HepG2 (cell line): ENCODE data around the gene ZNF234. TPM values are rescaled to one million over a fixed set of nuclear protein-coding genes. Genes with fewer than 3 reads are reported as not detected.

Experiments used
- BRF2 ChIP-seq: sonication (generic); formaldehyde crosslinking; IDR thresholded peaks from 2 replicates; pipeline ENCODE4 v1.8.1; 2022; ENCODE audit warnings: mild to moderate bottlenecking, missing genetic modification reagents
- ESRRA ChIP-seq: sonication (generic); formaldehyde crosslinking; IDR thresholded peaks from 2 replicates; pipeline ENCODE4 v1.5.1; 2020; ENCODE audit warnings: mild to moderate bottlenecking, low read depth, missing genetic modification reagents
- FOXC1 ChIP-seq: sonication (generic); formaldehyde crosslinking; IDR thresholded peaks from 2 replicates; pipeline ENCODE4 v1.8.0; 2022; ENCODE audit warnings: mild to moderate bottlenecking, missing genetic modification reagents, borderline replicate concordance
- GLMP ChIP-seq: sonication (generic); formaldehyde crosslinking; IDR thresholded peaks from 2 replicates; pipeline ENCODE4 v1.9.0; 2021; ENCODE audit warnings: missing genetic modification reagents, mild to moderate bottlenecking, borderline replicate concordance
- KDM4B ChIP-seq: sonication (generic); formaldehyde crosslinking; IDR thresholded peaks from 2 replicates; pipeline ENCODE4 v1.4.0; 2020; ENCODE audit warnings: missing genetic modification reagents
- RNF219 ChIP-seq: sonication (generic); formaldehyde crosslinking; IDR thresholded peaks from 2 replicates; pipeline ENCODE4 v1.5.0; 2020; ENCODE audit warnings: mild to moderate bottlenecking, missing genetic modification reagents
- SATB2 ChIP-seq: sonication (generic); formaldehyde crosslinking; IDR thresholded peaks from 2 replicates; pipeline ENCODE4 v1.5.0; 2020; ENCODE audit warnings: missing genetic modification reagents
- SNAPC2 ChIP-seq: sonication (generic); formaldehyde crosslinking; IDR thresholded peaks from 2 replicates; pipeline ENCODE4 v1.8.1; 2022; ENCODE audit warnings: mild to moderate bottlenecking, missing genetic modification reagents
- SPEN ChIP-seq: sonication (generic); formaldehyde crosslinking; IDR thresholded peaks from 2 replicates; pipeline ENCODE4 v1.5.1; 2020; ENCODE audit warnings: low read depth, mild to moderate bottlenecking, missing genetic modification reagents
- TOPORS ChIP-seq: sonication (generic); formaldehyde crosslinking; IDR thresholded peaks from 2 replicates; pipeline ENCODE4 v1.8.0; 2023; ENCODE audit warnings: mild to moderate bottlenecking, missing genetic modification reagents
- TRIM24 ChIP-seq: sonication (generic); formaldehyde crosslinking; IDR thresholded peaks from 2 replicates; pipeline ENCODE4 v1.8.0; 2022; ENCODE audit warnings: mild to moderate bottlenecking, missing genetic modification reagents
- ZNF264 ChIP-seq: sonication (generic); formaldehyde crosslinking; IDR thresholded peaks from 2 replicates; pipeline ENCODE4 v1.4.0; 2020; ENCODE audit warnings: missing genetic modification reagents
- ZNF292 ChIP-seq: sonication (generic); formaldehyde crosslinking; IDR thresholded peaks from 2 replicates; pipeline ENCODE4 v1.8.1; 2022; ENCODE audit warnings: mild to moderate bottlenecking, low read depth, missing genetic modification reagents, borderline replicate concordance
- ZNF44 ChIP-seq: sonication (generic); formaldehyde crosslinking; IDR thresholded peaks from 2 replicates; pipeline ENCODE4 v1.5.1; 2020; ENCODE audit warnings: mild to moderate bottlenecking, missing genetic modification reagents
- ZNF562 ChIP-seq: sonication (generic); formaldehyde crosslinking; IDR thresholded peaks from 2 replicates; pipeline ENCODE4 v1.8.0; 2022; ENCODE audit warnings: missing genetic modification reagents, borderline replicate concordance
- polyA plus RNA-seq, 8 experiments: library from polyadenylated mRNA; depleted of rRNA in 3 of 8; stranded (reverse) in 7 of 8; unstranded in 1 of 8; fragments of >200 nt; fragmentation: Illumina TruSeq in 4 of 8; extraction: Trizol in 4 of 8; gene quantifications; 2 replicates each; pipeline versions ENCODE4 v1.2.1 to v1.2.3, GENCODE V29; 2011 to 2016; ENCODE audit warnings: low read depth in 4 of 8, missing spikeins in 1 of 8, mixed read lengths in 1 of 8; ENCODE audit not compliant: insufficient read depth in 1 of 8
- total RNA-seq, 5 experiments: library from RNA; depleted of rRNA; stranded (reverse); fragments of >200 nt; fragmentation: Illumina TruSeq; extraction: Trizol; gene quantifications; 2 replicates each; pipeline ENCODE4 v1.2.3, GENCODE V29; 2016; ENCODE audit warnings: low read depth in 1 of 5
- TF ChIP-seq, protein P1 (sequence below): sonication (generic); formaldehyde crosslinking; IDR thresholded peaks from 2 replicates; pipeline ENCODE4 v1.9.0; 2021; ENCODE audit warnings: missing genetic modification reagents, borderline replicate concordance
- TF ChIP-seq, protein P2 (sequence below): sonication (generic); formaldehyde crosslinking; IDR thresholded peaks from 2 replicates; pipeline ENCODE4 v1.4.0; 2020; ENCODE audit warnings: mild to moderate bottlenecking, missing genetic modification reagents, borderline replicate concordance
- TF ChIP-seq, protein P3 (sequence below): sonication (generic); formaldehyde crosslinking; IDR thresholded peaks from 2 replicates; pipeline ENCODE4 v1.4.0; 2020; ENCODE audit warnings: missing genetic modification reagents

The ZNF234 gene
- total and polyA plus RNA-seq, 2 of the 13 experiments (the other 11 are each of a cell fraction or from before 2014, with no cell fraction given) = 3.5 to 11.2 TPM

- TF ChIP-seq RNF219 (CRISPR knock-in tag) (no peak), FOXC1 (CRISPR knock-in tag) (0 out of 2 replicates have a peak, but pooled peaks have one; percentile 62), ZNF264 (CRISPR knock-in tag) (no peak), GLMP (no peak), BRF2 (no peak), ZNF562 (CRISPR knock-in tag) (no peak), SNAPC2 (CRISPR knock-in tag) (no peak), SATB2 (CRISPR knock-in tag) (no peak), ESRRA (CRISPR knock-in tag) (peak; percentile 44; the same call in 1 of the 2 replicates), SPEN (CRISPR knock-in tag) (peak; percentile 74; the same call in 1 of the 2 replicates), ZNF292 (CRISPR knock-in tag) (no peak; the same call in 1 of the 2 replicates), TOPORS (CRISPR knock-in tag) (no peak), ZNF44 (no peak), KDM4B (CRISPR knock-in tag) (no peak), TRIM24 (CRISPR knock-in tag) (no peak)
- TF ChIP-seq, protein P1, sequence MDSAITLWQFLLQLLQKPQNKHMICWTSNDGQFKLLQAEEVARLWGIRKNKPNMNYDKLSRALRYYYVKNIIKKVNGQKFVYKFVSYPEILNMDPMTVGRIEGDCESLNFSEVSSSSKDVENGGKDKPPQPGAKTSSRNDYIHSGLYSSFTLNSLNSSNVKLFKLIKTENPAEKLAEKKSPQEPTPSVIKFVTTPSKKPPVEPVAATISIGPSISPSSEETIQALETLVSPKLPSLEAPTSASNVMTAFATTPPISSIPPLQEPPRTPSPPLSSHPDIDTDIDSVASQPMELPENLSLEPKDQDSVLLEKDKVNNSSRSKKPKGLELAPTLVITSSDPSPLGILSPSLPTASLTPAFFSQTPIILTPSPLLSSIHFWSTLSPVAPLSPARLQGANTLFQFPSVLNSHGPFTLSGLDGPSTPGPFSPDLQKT (CRISPR knock-in tag) = no peak
- TF ChIP-seq, protein P2, sequence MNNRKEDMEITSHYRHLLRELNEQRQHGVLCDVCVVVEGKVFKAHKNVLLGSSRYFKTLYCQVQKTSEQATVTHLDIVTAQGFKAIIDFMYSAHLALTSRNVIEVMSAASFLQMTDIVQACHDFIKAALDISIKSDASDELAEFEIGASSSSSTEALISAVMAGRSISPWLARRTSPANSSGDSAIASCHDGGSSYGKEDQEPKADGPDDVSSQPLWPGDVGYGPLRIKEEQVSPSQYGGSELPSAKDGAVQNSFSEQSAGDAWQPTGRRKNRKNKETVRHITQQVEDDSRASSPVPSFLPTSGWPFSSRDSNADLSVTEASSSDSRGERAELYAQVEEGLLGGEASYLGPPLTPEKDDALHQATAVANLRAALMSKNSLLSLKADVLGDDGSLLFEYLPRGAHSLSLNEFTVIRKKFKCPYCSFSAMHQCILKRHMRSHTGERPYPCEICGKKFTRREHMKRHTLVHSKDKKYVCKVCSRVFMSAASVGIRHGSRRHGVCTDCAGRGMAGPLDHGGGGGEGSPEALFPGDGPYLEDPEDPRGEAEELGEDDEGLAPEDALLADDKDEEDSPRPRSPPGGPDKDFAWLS = no peak
- TF ChIP-seq, protein P3, sequence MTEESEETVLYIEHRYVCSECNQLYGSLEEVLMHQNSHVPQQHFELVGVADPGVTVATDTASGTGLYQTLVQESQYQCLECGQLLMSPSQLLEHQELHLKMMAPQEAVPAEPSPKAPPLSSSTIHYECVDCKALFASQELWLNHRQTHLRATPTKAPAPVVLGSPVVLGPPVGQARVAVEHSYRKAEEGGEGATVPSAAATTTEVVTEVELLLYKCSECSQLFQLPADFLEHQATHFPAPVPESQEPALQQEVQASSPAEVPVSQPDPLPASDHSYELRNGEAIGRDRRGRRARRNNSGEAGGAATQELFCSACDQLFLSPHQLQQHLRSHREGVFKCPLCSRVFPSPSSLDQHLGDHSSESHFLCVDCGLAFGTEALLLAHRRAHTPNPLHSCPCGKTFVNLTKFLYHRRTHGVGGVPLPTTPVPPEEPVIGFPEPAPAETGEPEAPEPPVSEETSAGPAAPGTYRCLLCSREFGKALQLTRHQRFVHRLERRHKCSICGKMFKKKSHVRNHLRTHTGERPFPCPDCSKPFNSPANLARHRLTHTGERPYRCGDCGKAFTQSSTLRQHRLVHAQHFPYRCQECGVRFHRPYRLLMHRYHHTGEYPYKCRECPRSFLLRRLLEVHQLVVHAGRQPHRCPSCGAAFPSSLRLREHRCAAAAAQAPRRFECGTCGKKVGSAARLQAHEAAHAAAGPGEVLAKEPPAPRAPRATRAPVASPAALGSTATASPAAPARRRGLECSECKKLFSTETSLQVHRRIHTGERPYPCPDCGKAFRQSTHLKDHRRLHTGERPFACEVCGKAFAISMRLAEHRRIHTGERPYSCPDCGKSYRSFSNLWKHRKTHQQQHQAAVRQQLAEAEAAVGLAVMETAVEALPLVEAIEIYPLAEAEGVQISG (CRISPR knock-in tag) = peak; percentile 71; the same call in 1 of the 2 replicates
Observed at GRCh38 chr19:44141191-44142058, at the start of gene ZNF234 (continued).
